Smooth muscle cell (in vitro differentiated cells): Measurements from ENCODE around the gene AQP2. TPM values are rescaled to one million over a fixed set of nuclear protein-coding genes. Genes with fewer than 3 reads are reported as not detected.

Source experiments
- DNase-seq: peaks from one replicate; lab custom pipeline; 2025; ENCODE audit not compliant: unreplicated experiment; lab: John Stamatoyannopoulos, UW
- H2AFZ ChIP-seq: fragments of 200-600 bp; sonication (generic); 2 replicates; pipeline ENCODE4 v1.6.0; 2016; ENCODE audit warnings: antibody characterized with exemption, low read depth, mild to moderate bottlenecking
- H3F3A ChIP-seq: fragments of 200-600 bp; sonication (generic); 2 replicates; pipeline ENCODE4 v1.6.0; 2017; ENCODE audit warnings: antibody characterized with exemption, low read depth
- H3K27ac ChIP-seq: fragments of 200-600 bp; sonication (generic); 2 replicates; pipeline ENCODE4 v1.5.1; 2016; ENCODE audit warnings: low read depth, mild to moderate bottlenecking
- H3K27me3 ChIP-seq: fragments of 200-600 bp; sonication (generic); 2 replicates; pipeline ENCODE4 v1.6.1; 2016; ENCODE audit warnings: low read depth, mild to moderate bottlenecking
- H3K36me3 ChIP-seq: fragments of 200-600 bp; sonication (generic); 2 replicates; pipeline ENCODE4 v1.5.1; 2016; ENCODE audit warnings: low read depth
- H3K4me1 ChIP-seq: fragments of 200-600 bp; sonication (generic); 2 replicates; pipeline ENCODE4 v1.5.1; 2016; ENCODE audit warnings: low read depth
- H3K4me2 ChIP-seq: fragments of 200-600 bp; sonication (generic); 2 replicates; pipeline ENCODE4 v1.6.0; 2016; ENCODE audit warnings: mild to moderate bottlenecking
- H3K4me3 ChIP-seq: fragments of 200-600 bp; sonication (generic); 2 replicates; pipeline ENCODE4 v1.5.1; 2016; ENCODE audit warnings: mild to moderate bottlenecking
- H3K79me2 ChIP-seq: fragments of 200-600 bp; sonication (generic); 2 replicates; pipeline ENCODE4 v1.6.0; 2016; ENCODE audit warnings: low read depth, mild to moderate bottlenecking
- H3K9ac ChIP-seq: fragments of 200-600 bp; sonication (generic); 2 replicates; pipeline ENCODE4 v1.6.0; 2016; ENCODE audit warnings: low read depth
- H3K9me3 ChIP-seq: fragments of 200-600 bp; sonication (generic); replicated peaks from 2 replicates; pipeline ENCODE4 v1.5.1; 2016; ENCODE audit warnings: low read depth
- H4K20me1 ChIP-seq: fragments of 200-600 bp; sonication (generic); 2 replicates; pipeline ENCODE4 v1.6.0; 2016; ENCODE audit warnings: low read depth
- CTCF ChIP-seq: fragments of 200-600 bp; sonication (generic); IDR thresholded peaks from 2 replicates; pipeline ENCODE4 v1.5.1; 2017; ENCODE audit warnings: borderline replicate concordance, mild to moderate bottlenecking, antibody characterized with exemption; ENCODE audit not compliant: insufficient read depth, poor library complexity, severe bottlenecking
- WGBS: methylation state at CpG from one replicate; pipeline ENCODE4 v1.1.7; 2016; ENCODE audit warnings: low lambda C conversion rate; 5-methylcytosine and 5-hydroxymethylcytosine counted together
- polyA plus RNA-seq: library from polyadenylated mRNA; unstranded; fragments of >200 nt; fragmentation: Nextera tagmentation; extraction: Ambion mirVana; gene quantifications from 2 replicates; pipeline ENCODE4 v1.2.1, GENCODE V29; 2016
- total RNA-seq: library from RNA; depleted of rRNA; stranded (reverse); fragments of >200 nt; gene quantifications from 2 replicates; pipeline ENCODE4 v1.2.3, GENCODE V29; 2014

The AQP2 gene
- total and polyA plus RNA-seq, 2 experiments from 2014 or later: 0.13 to 0.14 TPM

GRCh38 chr12:49969027-49969426 is 18.5 kb downstream of the AQP2 start:
- no peaks in the 10 kb centered on the region for H3K36me3 ChIP-seq
- H3K9ac ChIP-seq: no peak overlapping the region
- no peaks in the 10 kb centered on the region for H4K20me1 ChIP-seq
- H3K79me2 ChIP-seq: no peaks in the 10 kb centered on the region
- H3K4me3 ChIP-seq: no peak overlapping the region
- no peak overlapping the region for H3K4me2 ChIP-seq
- H3F3A ChIP-seq: no peaks in the 10 kb centered on the region
- H3K4me1 ChIP-seq: no peaks in the 10 kb centered on the region
- no peak overlapping the region for H2AFZ ChIP-seq
- H3K27me3 ChIP-seq: peaks cover 67% of the 10 kb centered on the region
- WGBS: 87% methylated on average over 5 of the region's 5 CpGs
- H3K9me3 ChIP-seq: no peaks in the 10 kb centered on the region
- no peak for DNase-seq
- no peak overlapping the region for H3K27ac ChIP-seq
- TF ChIP-seq CTCF: no peak

GRCh38 chr12:49969651-49970429 is 19.3 kb downstream of the AQP2 start:
- Histone ChIP-seq H3K4me3 (no peak overlapping the region), H3K9me3 (no peaks in the 10 kb centered on the region), H2AFZ (no peak overlapping the region), H3K27me3 (peaks cover 59% of the 10 kb centered on the region), H3K27ac (no peak overlapping the region), H4K20me1 (no peaks in the 10 kb centered on the region), H3K36me3 (no peaks in the 10 kb centered on the region), H3K4me1 (no peaks in the 10 kb centered on the region), H3F3A (no peaks in the 10 kb centered on the region), H3K79me2 (no peaks in the 10 kb centered on the region), H3K4me2 (no peak overlapping the region), H3K9ac (no peak overlapping the region)
- no peak for DNase-seq
- TF ChIP-seq CTCF: no peak
- 93% methylated on average over 12 of the region's 12 CpGs for WGBS

- Histone ChIP-seq H3K9ac (no peak overlapping the region), H3K79me2 (no peaks in the 10 kb centered on the region), H3K9me3 (no peaks in the 10 kb centered on the region), H3K4me1 (no peaks in the 10 kb centered on the region), H3K27me3 (peaks cover 52% of the 10 kb centered on the region), H3K36me3 (no peaks in the 10 kb centered on the region), H3F3A (no peaks in the 10 kb centered on the region), H3K27ac (no peak overlapping the region), H3K4me2 (no peak overlapping the region), H2AFZ (no peak overlapping the region), H3K4me3 (no peak overlapping the region), H4K20me1 (no peaks in the 10 kb centered on the region)
- TF ChIP-seq CTCF: no peak
- 71% methylated on average over 10 of the region's 10 CpGs for WGBS
- DNase-seq: no peak
Measured at GRCh38 chr12:49970658-49971057, 20.1 kb downstream of the AQP2 start.

GRCh38 chr12:49971141-49971540 is 20.6 kb downstream of the AQP2 start:
- Histone ChIP-seq H3K79me2 (no peaks in the 10 kb centered on the region), H3K27ac (no peak overlapping the region), H3K9me3 (no peaks in the 10 kb centered on the region), H3K36me3 (no peaks in the 10 kb centered on the region), H3K9ac (no peak overlapping the region), H3K4me2 (no peak overlapping the region), H3K4me3 (no peak overlapping the region), H3K4me1 (no peaks in the 10 kb centered on the region), H2AFZ (no peak overlapping the region), H4K20me1 (no peaks in the 10 kb centered on the region), H3K27me3 (peaks cover 51% of the 10 kb centered on the region), H3F3A (no peaks in the 10 kb centered on the region)
- DNase-seq: no peak
- 87% methylated on average over 6 of the region's 6 CpGs for WGBS
- TF ChIP-seq CTCF: no peak
